Fibroblast of mammary gland (primary cell): ENCODE measurements around the gene PPP2R5C.
A peak's percentile ranks its signal among the peaks of the same experiment; 100 is the strongest.

Experiments used
- DNase-seq: peaks from one replicate; pipeline ENCODE4 v3.0.0-alpha.2; 2010; ENCODE audit warnings: low read depth
- H3K4me3 ChIP-seq: 2 replicates; pipeline ENCODE4 v1.5.1; 2011; ENCODE audit warnings: low read depth, mild to moderate bottlenecking, low read length, moderate library complexity; ENCODE audit not compliant: control insufficient read depth
- CTCF ChIP-seq: conservative IDR thresholded peaks from 2 replicates; pipeline ENCODE4 v1.5.1; 2011; ENCODE audit warnings: low read depth, low read length, inconsistent platforms; ENCODE audit not compliant: control insufficient read depth, insufficient read depth

PPP2R5C gene

GRCh38 chr14:101775826-101776225 is 14.3 kb downstream of the PPP2R5C start:
- no peak overlapping the region for H3K4me3 ChIP-seq
- DNase-seq: no peak
- TF ChIP-seq CTCF: no peak

- DNase-seq: no peak
- TF ChIP-seq CTCF: no peak
- no peak overlapping the region for H3K4me3 ChIP-seq
Observed at GRCh38 chr14:101776344-101776743, 14.8 kb downstream of the PPP2R5C start.

- H3K4me3 ChIP-seq: no peak overlapping the region
- no peak for DNase-seq
- no peak for TF ChIP-seq CTCF
Observed at GRCh38 chr14:101780390-101780789, 18.9 kb downstream of the PPP2R5C start.

- H3K4me3 ChIP-seq: no peak overlapping the region
- no peak for DNase-seq
- no peak for TF ChIP-seq CTCF
Observed at GRCh38 chr14:101780887-101781239, 19.4 kb downstream of the PPP2R5C start.

- TF ChIP-seq CTCF: no peak
Observed at GRCh38 chr14:101781240-101782061, 19.9 kb downstream of the PPP2R5C start.

GRCh38 chr14:101783260-101784016 is 21.9 kb downstream of the PPP2R5C start:
- no peak overlapping the region for H3K4me3 ChIP-seq
- no peak for TF ChIP-seq CTCF
- DNase-seq: no peak

More at GRCh38 chr14:101781240-101782061, 19.9 kb downstream of the PPP2R5C start:
- peak; percentile 12 for DNase-seq
- peak overlapping the region; percentile 30 for H3K4me3 ChIP-seq
